K562 (cell line): ENCODE results near the gene IGF2BP3. TPM values are rescaled to one million over a fixed set of nuclear protein-coding genes. Genes with fewer than 3 reads are reported as not detected.
A peak's percentile ranks its signal among the peaks of the same experiment; 100 is the strongest.

Source experiments
- ATF1 ChIP-seq, 2 experiments: fragments of 450-650 bp in 1 of 2; IDR thresholded peaks; 2 replicates each; pipeline ENCODE4 v1.6.1; 2016; ENCODE audit warnings: missing compliant biosample characterization in 1 of 2, missing genetic modification characterization in 1 of 2
- ATF7 ChIP-seq: fragments of 450-650 bp; IDR thresholded peaks from 2 replicates; pipeline ENCODE4 v1.7.1; 2014; ENCODE audit warnings: mild to moderate bottlenecking, moderate library complexity
- CREB1 ChIP-seq, 2 experiments: sonication (generic) in 1 of 2; formaldehyde crosslinking in 1 of 2; IDR thresholded peaks; 2 replicates each; pipeline versions ENCODE4 v1.6.1 to v1.8.0; 2012 to 2022; ENCODE audit warnings: inconsistent platforms in 1 of 2, mild to moderate bottlenecking in 1 of 2, missing genetic modification reagents in 1 of 2, moderate library complexity in 1 of 2
- DACH1 ChIP-seq: fragments of 450-650 bp; IDR thresholded peaks from 2 replicates; pipeline ENCODE4 v1.6.1; 2018; ENCODE audit not compliant: partially characterized antibody
- ELF1 ChIP-seq: fragments of 200-800 bp; sonication (Bioruptor generic); IDR thresholded peaks from 2 replicates; pipeline ENCODE4 v1.6.1; 2016; ENCODE audit warnings: missing genetic modification characterization, missing compliant biosample characterization
- FOXJ2 ChIP-seq: fragments of 200-800 bp; sonication (Bioruptor generic); IDR thresholded peaks from 2 replicates; pipeline ENCODE4 v1.6.1; 2016; ENCODE audit warnings: missing genetic modification characterization, missing compliant biosample characterization
- JUND ChIP-seq, 2 experiments: IDR thresholded peaks; 2 replicates in 1 of 2; 3 replicates in 1 of 2; pipeline ENCODE4 v1.6.1; 2011; ENCODE audit warnings: borderline replicate concordance in 2 of 2, low read depth in 2 of 2, low read length in 2 of 2, improper control_type of control experiment in 1 of 2, missing biosample characterization in 1 of 2, missing genetic modification characterization in 1 of 2, missing genetic modification reagents in 1 of 2
- PTTG1 ChIP-seq: fragments of 450-650 bp; IDR thresholded peaks from 2 replicates; pipeline ENCODE4 v1.6.1; 2016; ENCODE audit warnings: low read depth, mild to moderate bottlenecking, missing genetic modification characterization, missing compliant biosample characterization
- RAD51 ChIP-seq: fragments of 450-650 bp; IDR thresholded peaks from 2 replicates; pipeline ENCODE4 v1.7.1; 2016; ENCODE audit warnings: low read depth, mild to moderate bottlenecking, borderline replicate concordance
- RCOR1 ChIP-seq, 2 experiments: IDR thresholded peaks; 2 replicates each; pipeline ENCODE4 v1.6.1; 2012; ENCODE audit warnings: low read depth in 2 of 2, low read length in 2 of 2, borderline replicate concordance in 1 of 2, improper control_type of control experiment in 1 of 2
- SETDB1 ChIP-seq: IDR thresholded peaks from one replicate; pipeline ENCODE4 v1.6.1; 2012; ENCODE audit warnings: low read length, control low read depth, inconsistent platforms
- SMAD1 ChIP-seq: fragments of 150-350 bp; IDR thresholded peaks from 2 replicates; pipeline ENCODE4 v1.6.1; 2014; ENCODE audit warnings: low read length, low read depth; ENCODE audit not compliant: partially characterized antibody
- TEAD4 ChIP-seq, 2 experiments: sonication (generic) in 1 of 2; formaldehyde crosslinking in 1 of 2; IDR thresholded peaks; 2 replicates each; pipeline versions ENCODE4 v1.6.1 to v1.8.0; 2012 to 2022; ENCODE audit warnings: borderline replicate concordance in 1 of 2, inconsistent platforms in 1 of 2, low read length in 1 of 2, mild to moderate bottlenecking in 1 of 2, missing genetic modification reagents in 1 of 2
- ZNF197 ChIP-seq: fragments of 200-800 bp; sonication (Bioruptor generic); IDR thresholded peaks from 2 replicates; pipeline ENCODE4 v1.6.1; 2016; ENCODE audit warnings: low read depth, missing genetic modification characterization, missing compliant biosample characterization
- ZNF239 ChIP-seq: fragments of 250-450 bp; sonication (Bioruptor Pico); IDR thresholded peaks from 2 replicates; pipeline ENCODE4 v1.4.0; 2020; ENCODE audit warnings: mild to moderate bottlenecking
- ZNF384 ChIP-seq: IDR thresholded peaks from 2 replicates; pipeline ENCODE4 v1.6.1; 2012; ENCODE audit warnings: low read depth, low read length, improper control_type of control experiment
- polyA plus RNA-seq, 8 experiments: library from polyadenylated mRNA; depleted of rRNA in 4 of 8; stranded (reverse) in 5 of 8; unstranded in 3 of 8; fragments of >200 nt; fragmentation: Nextera tagmentation in 2 of 8; fragmentation: Illumina TruSeq in 1 of 8; extraction: Ambion mirVana in 2 of 8; extraction: Trizol in 1 of 8; gene quantifications; 2 replicates each; pipeline versions ENCODE4 v1.2.1 to v1.2.3, GENCODE V29; 2011 to 2014; ENCODE audit warnings: inconsistent platforms in 1 of 8, missing spikeins in 1 of 8
- total RNA-seq, 7 experiments: library from RNA; depleted of rRNA in 6 of 7; stranded (reverse); fragments of >200 nt in 6 of 7; fragmentation: Illumina TruSeq in 2 of 7; extraction: Trizol in 2 of 7; gene quantifications; 2 replicates each; pipeline versions ENCODE4 v1.2.1 to v1.2.3, GENCODE V29; 2011 to 2021; ENCODE audit warnings: low replicate concordance in 1 of 7
- TF ChIP-seq, protein P1 (sequence below), 2 experiments: fragments of 450-650 bp; formaldehyde crosslinking in 1 of 2; IDR thresholded peaks; 2 replicates each; pipeline versions ENCODE4 v1.4.0 to v1.6.1; 2014 to 2020; ENCODE audit warnings: mild to moderate bottlenecking in 2 of 2, borderline replicate concordance in 1 of 2, low read depth in 1 of 2
- TF ChIP-seq, protein P2 (sequence below), 2 experiments: fragments of 450-650 bp in 1 of 2; sonication (generic) in 1 of 2; formaldehyde crosslinking; conservative IDR thresholded peaks; 2 replicates each; pipeline versions ENCODE4 v1.4.0 to v1.8.1; 2020 to 2022; ENCODE audit warnings: mild to moderate bottlenecking in 1 of 2, missing genetic modification reagents in 1 of 2

The IGF2BP3 gene
- total and polyA plus RNA-seq, 9 of the 15 experiments (the other 6 are each of a cell fraction or from before 2014, with no cell fraction given): 8.4 to 88.1 (median 61.2) TPM

- TF ChIP-seq, protein P1, sequence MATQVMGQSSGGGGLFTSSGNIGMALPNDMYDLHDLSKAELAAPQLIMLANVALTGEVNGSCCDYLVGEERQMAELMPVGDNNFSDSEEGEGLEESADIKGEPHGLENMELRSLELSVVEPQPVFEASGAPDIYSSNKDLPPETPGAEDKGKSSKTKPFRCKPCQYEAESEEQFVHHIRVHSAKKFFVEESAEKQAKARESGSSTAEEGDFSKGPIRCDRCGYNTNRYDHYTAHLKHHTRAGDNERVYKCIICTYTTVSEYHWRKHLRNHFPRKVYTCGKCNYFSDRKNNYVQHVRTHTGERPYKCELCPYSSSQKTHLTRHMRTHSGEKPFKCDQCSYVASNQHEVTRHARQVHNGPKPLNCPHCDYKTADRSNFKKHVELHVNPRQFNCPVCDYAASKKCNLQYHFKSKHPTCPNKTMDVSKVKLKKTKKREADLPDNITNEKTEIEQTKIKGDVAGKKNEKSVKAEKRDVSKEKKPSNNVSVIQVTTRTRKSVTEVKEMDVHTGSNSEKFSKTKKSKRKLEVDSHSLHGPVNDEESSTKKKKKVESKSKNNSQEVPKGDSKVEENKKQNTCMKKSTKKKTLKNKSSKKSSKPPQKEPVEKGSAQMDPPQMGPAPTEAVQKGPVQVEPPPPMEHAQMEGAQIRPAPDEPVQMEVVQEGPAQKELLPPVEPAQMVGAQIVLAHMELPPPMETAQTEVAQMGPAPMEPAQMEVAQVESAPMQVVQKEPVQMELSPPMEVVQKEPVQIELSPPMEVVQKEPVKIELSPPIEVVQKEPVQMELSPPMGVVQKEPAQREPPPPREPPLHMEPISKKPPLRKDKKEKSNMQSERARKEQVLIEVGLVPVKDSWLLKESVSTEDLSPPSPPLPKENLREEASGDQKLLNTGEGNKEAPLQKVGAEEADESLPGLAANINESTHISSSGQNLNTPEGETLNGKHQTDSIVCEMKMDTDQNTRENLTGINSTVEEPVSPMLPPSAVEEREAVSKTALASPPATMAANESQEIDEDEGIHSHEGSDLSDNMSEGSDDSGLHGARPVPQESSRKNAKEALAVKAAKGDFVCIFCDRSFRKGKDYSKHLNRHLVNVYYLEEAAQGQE (IDR thresholded peaks at IDR 0.05; ENCODE audit: borderline replicate concordance): peak; percentile 66; the same call in 1 of the 2 replicates
- TF ChIP-seq, protein P1 (CRISPR knock-in tag; IDR thresholded peaks at IDR 0.05; ENCODE audit: low read depth): no peak
- TF ChIP-seq ATF7 (peak; percentile 37; the same call in 1 of the 2 replicates), SMAD1 (no peak), PTTG1 (tag) (no peak), TEAD4 (IDR thresholded peaks at IDR 0.05; ENCODE audit: low read length) (0 out of 2 replicates have a peak, but pooled peaks have one; percentile 12), TEAD4 (CRISPR knock-in tag; IDR thresholded peaks at IDR 0.05; ENCODE audit: borderline replicate concordance) (no peak), ZNF384 (peak; percentile 45; the same call in 1 of the 2 replicates), ATF1 (CRISPR knock-in tag; IDR thresholded peaks at IDR 0.05) (no peak), ATF1 (tag; IDR thresholded peaks at IDR 0.05) (peak; percentile 66), ZNF197 (CRISPR knock-in tag) (no peak), ELF1 (tag) (no peak), RAD51 (no peak), FOXJ2 (tag) (no peak), RCOR1 (IDR thresholded peaks at IDR 0.05; ENCODE audit: borderline replicate concordance in 1 of 2, low read depth in 2 of 2, low read length in 2 of 2) (peak in 1 of 2 experiments; percentile 51; a peak in 1 of 4 replicates), DACH1 (no peak), CREB1 (IDR thresholded peaks at IDR 0.05) (peak; percentile 23; the same call in 1 of the 2 replicates), CREB1 (CRISPR knock-in tag; IDR thresholded peaks at IDR 0.05) (peak; percentile 47; the same call in 1 of the 2 replicates), ZNF239 (CRISPR knock-in tag) (no peak), JUND (IDR thresholded peaks at IDR 0.05; ENCODE audit: borderline replicate concordance, low read depth, low read length) (peak; percentile 42), JUND (tag; IDR thresholded peaks at IDR 0.05; ENCODE audit: borderline replicate concordance, low read depth, low read length) (no peak; the same call in 2 of the 3 replicates), SETDB1 (no peak)
- TF ChIP-seq, protein P2, sequence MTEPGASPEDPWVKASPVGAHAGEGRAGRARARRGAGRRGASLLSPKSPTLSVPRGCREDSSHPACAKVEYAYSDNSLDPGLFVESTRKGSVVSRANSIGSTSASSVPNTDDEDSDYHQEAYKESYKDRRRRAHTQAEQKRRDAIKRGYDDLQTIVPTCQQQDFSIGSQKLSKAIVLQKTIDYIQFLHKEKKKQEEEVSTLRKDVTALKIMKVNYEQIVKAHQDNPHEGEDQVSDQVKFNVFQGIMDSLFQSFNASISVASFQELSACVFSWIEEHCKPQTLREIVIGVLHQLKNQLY (CRISPR knock-in tag; conservative IDR thresholded peaks at IDR 0.05): no peak
Observed at GRCh38 chr7:23261843-23262452, 208.3 kb downstream of the IGF2BP3 start (continued).
